SK-N-SH treated with all-trans-retinoic acid at 6 μM for 48 hours (cell line): ENCODE measurements around the gene JMJD1C.

Experiments
- ATAC-seq: fragments of 200-7000 bp; cut with Tn5 transposase; 3 replicates; pipeline ENCODE4 v1.9.1; 2020; ENCODE audit warnings: mild to moderate bottlenecking, moderate library complexity
- ARNTL ChIP-seq: fragments of 450-650 bp; formaldehyde crosslinking; IDR thresholded peaks from 2 replicates; pipeline ENCODE4 v1.5.0; 2020; ENCODE audit warnings: low read depth, mild to moderate bottlenecking, moderate library complexity, borderline replicate concordance
- CREB5 ChIP-seq: fragments of 250-450 bp; sonication (Bioruptor Pico); IDR thresholded peaks from 2 replicates; pipeline ENCODE4 v1.5.1; 2020; ENCODE audit warnings: low read depth, mild to moderate bottlenecking, moderate library complexity
- CSDC2 ChIP-seq: fragments of 250-450 bp; sonication (Bioruptor Pico); IDR thresholded peaks from 2 replicates; pipeline ENCODE4 v1.5.0; 2020; ENCODE audit warnings: mild to moderate bottlenecking, moderate library complexity
- CSRNP3 ChIP-seq: fragments of 250-450 bp; sonication (Bioruptor Pico); IDR thresholded peaks from 2 replicates; pipeline ENCODE4 v1.5.1; 2021; ENCODE audit warnings: mild to moderate bottlenecking, moderate library complexity
- ESRRG ChIP-seq: fragments of 250-450 bp; sonication (Bioruptor Pico); IDR thresholded peaks from 2 replicates; pipeline ENCODE4 v1.6.1; 2021; ENCODE audit warnings: mild to moderate bottlenecking
- GLIS3 ChIP-seq: fragments of 250-450 bp; sonication (Bioruptor Pico); IDR thresholded peaks from 2 replicates; pipeline ENCODE4 v1.5.0; 2020; ENCODE audit warnings: mild to moderate bottlenecking, moderate library complexity
- ISL1 ChIP-seq: fragments of 250-450 bp; sonication (Bioruptor Pico); IDR thresholded peaks from 2 replicates; pipeline ENCODE4 v2.1.2; 2022; ENCODE audit warnings: mild to moderate bottlenecking, moderate library complexity
- OSR1 ChIP-seq: fragments of 250-450 bp; sonication (Bioruptor Pico); IDR thresholded peaks from 2 replicates; pipeline ENCODE4 v1.8.0; 2022; ENCODE audit warnings: moderate library complexity, mild to moderate bottlenecking, inconsistent platforms
- PATZ1 ChIP-seq: fragments of 250-450 bp; sonication (Bioruptor Pico); IDR thresholded peaks from 2 replicates; pipeline ENCODE4 v1.8.0; 2020; ENCODE audit warnings: mild to moderate bottlenecking, moderate library complexity, borderline replicate concordance
- POU6F1 ChIP-seq: fragments of 250-450 bp; sonication (Bioruptor Pico); IDR thresholded peaks from 2 replicates; pipeline ENCODE4 v1.8.0; 2021; ENCODE audit warnings: low read depth, mild to moderate bottlenecking, moderate library complexity, borderline replicate concordance
- RARB ChIP-seq: fragments of 250-450 bp; sonication (Bioruptor Pico); IDR thresholded peaks from 2 replicates; pipeline ENCODE4 v1.8.0; 2021; ENCODE audit warnings: mild to moderate bottlenecking, moderate library complexity
- SNAI2 ChIP-seq: fragments of 250-450 bp; sonication (Bioruptor Pico); IDR thresholded peaks from 2 replicates; pipeline ENCODE4 v1.5.0; 2020; ENCODE audit warnings: mild to moderate bottlenecking, moderate library complexity
- TCF4 ChIP-seq: fragments of 250-450 bp; sonication (Bioruptor Pico); IDR thresholded peaks from 2 replicates; pipeline ENCODE4 v1.8.0; 2021; ENCODE audit warnings: mild to moderate bottlenecking, moderate library complexity, borderline replicate concordance
- TOX ChIP-seq: fragments of 250-450 bp; sonication (Bioruptor Pico); IDR thresholded peaks from 2 replicates; pipeline ENCODE4 v1.8.0; 2021; ENCODE audit warnings: mild to moderate bottlenecking, moderate library complexity, borderline replicate concordance
- TSHZ2 ChIP-seq: fragments of 250-450 bp; sonication (Bioruptor Pico); IDR thresholded peaks from 2 replicates; pipeline ENCODE4 v1.5.0; 2020; ENCODE audit warnings: mild to moderate bottlenecking, moderate library complexity
- ZC3H10 ChIP-seq: fragments of 250-450 bp; sonication (Bioruptor Pico); IDR thresholded peaks from 2 replicates; pipeline ENCODE4 v1.5.1; 2021; ENCODE audit warnings: mild to moderate bottlenecking, moderate library complexity
- ZFP3 ChIP-seq: fragments of 250-450 bp; sonication (Bioruptor Pico); IDR thresholded peaks from 2 replicates; pipeline ENCODE4 v1.5.0; 2020; ENCODE audit warnings: mild to moderate bottlenecking, moderate library complexity
- ZFP30 ChIP-seq: fragments of 450-650 bp; formaldehyde crosslinking; IDR thresholded peaks from 2 replicates; pipeline ENCODE4 v1.5.0; 2022; ENCODE audit warnings: mild to moderate bottlenecking, moderate library complexity
- ZNF565 ChIP-seq: fragments of 450-650 bp; formaldehyde crosslinking; conservative IDR thresholded peaks from 2 replicates; pipeline ENCODE4 v1.5.0; 2020; ENCODE audit warnings: low read depth, mild to moderate bottlenecking, moderate library complexity
- ZNF70 ChIP-seq: fragments of 450-650 bp; formaldehyde crosslinking; IDR thresholded peaks from 2 replicates; pipeline ENCODE4 v1.5.0; 2020; ENCODE audit warnings: mild to moderate bottlenecking, moderate library complexity
- ZNF8 ChIP-seq: fragments of 450-650 bp; formaldehyde crosslinking; IDR thresholded peaks from 2 replicates; pipeline ENCODE4 v1.5.0; 2020; ENCODE audit warnings: mild to moderate bottlenecking, moderate library complexity

The JMJD1C gene

GRCh38 chr10:63229161-63229560, 236.6 kb downstream of the JMJD1C start:
- no peak for ATAC-seq
- no peak for TF ChIP-seq PATZ1 (CRISPR knock-in tag)
- TF ChIP-seq TOX (CRISPR knock-in tag) = no peak
- no peak; the same call in 1 of the 2 replicates for TF ChIP-seq TSHZ2 (CRISPR knock-in tag)
- no peak for TF ChIP-seq ESRRG
- TF ChIP-seq GLIS3 (CRISPR knock-in tag) = no peak
- no peak for TF ChIP-seq ZFP30 (CRISPR knock-in tag)
- no peak for TF ChIP-seq ZNF565
- TF ChIP-seq ZC3H10 (CRISPR knock-in tag) = no peak
- no peak for TF ChIP-seq ZNF70
- no peak for TF ChIP-seq TCF4 (CRISPR knock-in tag)
- TF ChIP-seq CSRNP3 (CRISPR knock-in tag) = no peak
- no peak for TF ChIP-seq ISL1 (CRISPR knock-in tag)
- no peak for TF ChIP-seq CSDC2 (CRISPR knock-in tag)
- TF ChIP-seq RARB (CRISPR knock-in tag) = no peak
- TF ChIP-seq ARNTL (CRISPR knock-in tag) = no peak
- TF ChIP-seq OSR1 (CRISPR knock-in tag) = no peak
- TF ChIP-seq CREB5 = no peak
- no peak for TF ChIP-seq SNAI2 (CRISPR knock-in tag)

- peak; percentile 38; the same call in 1 of the 3 replicates for ATAC-seq
- no peak for TF ChIP-seq TOX (CRISPR knock-in tag)
- no peak for TF ChIP-seq RARB (CRISPR knock-in tag)
- no peak for TF ChIP-seq GLIS3 (CRISPR knock-in tag)
- TF ChIP-seq ISL1 (CRISPR knock-in tag) = no peak
Measured at GRCh38 chr10:63228237-63228636, 237.5 kb downstream of the JMJD1C start.

GRCh38 chr10:63227207-63227895, 238.4 kb downstream of the JMJD1C start:
- TF ChIP-seq RARB (CRISPR knock-in tag) = no peak
- TF ChIP-seq ZNF8 (CRISPR knock-in tag) = no peak
- TF ChIP-seq ISL1 (CRISPR knock-in tag) = no peak
- no peak for TF ChIP-seq ZNF565
- TF ChIP-seq POU6F1 (CRISPR knock-in tag) = no peak
- TF ChIP-seq SNAI2 (CRISPR knock-in tag) = no peak
- TF ChIP-seq ZFP3 (CRISPR knock-in tag) = no peak
- TF ChIP-seq, all 23 proteins: peak for 0
- peak; percentile 61 for ATAC-seq
